Measurements from ENCODE around the gene TXNRD2. TPM values are rescaled to one million over a fixed set of nuclear protein-coding genes. Genes with fewer than 3 reads are reported as not detected.

TXNRD2 gene
- polyA plus RNA-seq, 1 donor from 2014 or later: 4.1 TPM

DNA sequence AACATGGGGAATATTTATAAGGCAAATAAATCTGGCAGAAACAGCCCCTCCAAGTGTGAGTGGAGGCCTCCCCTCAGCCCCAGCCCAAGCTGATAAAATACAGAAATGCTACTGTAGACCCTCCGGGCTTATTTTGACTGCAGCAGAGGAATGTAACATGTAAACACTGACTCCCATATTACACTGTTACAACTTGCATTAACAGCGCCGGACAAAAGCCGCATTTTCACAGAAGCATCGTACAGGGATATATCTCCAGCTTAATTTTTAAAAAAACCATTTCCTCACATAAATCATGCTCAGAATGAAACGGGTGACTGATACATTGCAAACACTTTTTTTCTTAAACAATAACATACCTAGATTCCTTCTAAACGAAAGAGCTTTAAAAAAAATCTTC lies 36.7 kb downstream of the TXNRD2 start:
- Histone ChIP-seq H3K27me3 (ENCODE audit: insufficient read depth, low read depth, low read length) (no peaks in the 10 kb centered on the region), H3K79me2 (replicated peaks; ENCODE audit: insufficient read depth, low read length) (no peaks in the 10 kb centered on the region)

DNA sequence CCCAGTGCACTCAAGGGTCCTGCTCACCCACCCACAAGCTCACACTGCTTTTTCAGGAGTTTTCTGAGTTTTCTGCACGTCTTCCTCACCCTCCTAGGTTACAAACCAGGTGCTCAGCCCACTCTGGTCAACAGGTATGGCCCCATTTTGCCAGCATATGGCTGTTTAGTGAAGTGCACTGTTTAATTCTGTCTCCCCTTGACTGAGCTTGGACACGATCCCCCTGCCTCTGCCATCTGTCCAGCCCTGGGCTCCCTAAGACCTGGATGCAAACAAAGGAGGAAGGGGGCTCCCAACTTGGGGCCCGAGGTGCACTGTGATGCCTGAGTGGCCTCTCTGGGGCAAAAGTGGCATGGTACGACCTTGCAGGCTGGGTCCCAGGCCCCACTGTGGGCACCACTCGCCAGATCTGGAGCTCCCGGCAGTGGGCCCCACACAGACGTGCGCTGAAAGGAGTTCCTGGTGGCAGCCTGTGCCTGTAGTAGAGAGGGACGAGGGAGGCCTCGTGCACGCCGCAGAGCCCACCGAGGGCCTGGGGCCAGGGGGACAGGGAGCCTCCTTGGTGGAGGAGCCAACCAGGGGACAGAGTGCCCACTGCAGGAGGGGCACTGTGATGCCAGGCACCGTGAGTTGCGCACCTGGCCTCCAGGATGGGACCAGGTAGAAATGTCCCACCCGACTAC lies 37.3 kb downstream of the TXNRD2 start:
- no peaks in the 10 kb centered on the region for H3F3A ChIP-seq (ENCODE audit: insufficient read depth, low read length, poor library complexity, severe bottlenecking)
- H3K27ac ChIP-seq (ENCODE audit: low read length): no peak overlapping the region
- no peaks in the 10 kb centered on the region for H4K20me1 ChIP-seq (ENCODE audit: insufficient read depth)
- no peak overlapping the region for H2AFZ ChIP-seq (ENCODE audit: low read depth, low read length)
- H3K9me2 ChIP-seq (ENCODE audit: insufficient read depth, low read length): no peaks in the 10 kb centered on the region
- H3K9ac ChIP-seq (ENCODE audit: low read length): no peak overlapping the region
- TF ChIP-seq, protein P1, sequence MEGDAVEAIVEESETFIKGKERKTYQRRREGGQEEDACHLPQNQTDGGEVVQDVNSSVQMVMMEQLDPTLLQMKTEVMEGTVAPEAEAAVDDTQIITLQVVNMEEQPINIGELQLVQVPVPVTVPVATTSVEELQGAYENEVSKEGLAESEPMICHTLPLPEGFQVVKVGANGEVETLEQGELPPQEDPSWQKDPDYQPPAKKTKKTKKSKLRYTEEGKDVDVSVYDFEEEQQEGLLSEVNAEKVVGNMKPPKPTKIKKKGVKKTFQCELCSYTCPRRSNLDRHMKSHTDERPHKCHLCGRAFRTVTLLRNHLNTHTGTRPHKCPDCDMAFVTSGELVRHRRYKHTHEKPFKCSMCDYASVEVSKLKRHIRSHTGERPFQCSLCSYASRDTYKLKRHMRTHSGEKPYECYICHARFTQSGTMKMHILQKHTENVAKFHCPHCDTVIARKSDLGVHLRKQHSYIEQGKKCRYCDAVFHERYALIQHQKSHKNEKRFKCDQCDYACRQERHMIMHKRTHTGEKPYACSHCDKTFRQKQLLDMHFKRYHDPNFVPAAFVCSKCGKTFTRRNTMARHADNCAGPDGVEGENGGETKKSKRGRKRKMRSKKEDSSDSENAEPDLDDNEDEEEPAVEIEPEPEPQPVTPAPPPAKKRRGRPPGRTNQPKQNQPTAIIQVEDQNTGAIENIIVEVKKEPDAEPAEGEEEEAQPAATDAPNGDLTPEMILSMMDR (IDR thresholded peaks at IDR 0.05; ENCODE audit: poor library complexity, severe bottlenecking): no peak
- TF ChIP-seq TAF1 (IDR thresholded peaks at IDR 0.05; ENCODE audit: low read depth) (no peak), MXI1 (conservative IDR thresholded peaks at IDR 0.05; ENCODE audit: poor library complexity, severe bottlenecking) (no peak), POLR2AphosphoS5 (IDR thresholded peaks at IDR 0.05) (no peak), SMC3 (conservative IDR thresholded peaks at IDR 0.05; ENCODE audit: poor library complexity) (no peak), EP300 (conservative IDR thresholded peaks at IDR 0.05; ENCODE audit: poor library complexity, severe bottlenecking) (no peak), EZH2 (IDR thresholded peaks at IDR 0.05; ENCODE audit: borderline replicate concordance, insufficient read depth, low read length, poor library complexity, severe bottlenecking) (no peak), RAD21 (conservative IDR thresholded peaks at IDR 0.05) (no peak)
- TF ChIP-seq, protein P2, sequence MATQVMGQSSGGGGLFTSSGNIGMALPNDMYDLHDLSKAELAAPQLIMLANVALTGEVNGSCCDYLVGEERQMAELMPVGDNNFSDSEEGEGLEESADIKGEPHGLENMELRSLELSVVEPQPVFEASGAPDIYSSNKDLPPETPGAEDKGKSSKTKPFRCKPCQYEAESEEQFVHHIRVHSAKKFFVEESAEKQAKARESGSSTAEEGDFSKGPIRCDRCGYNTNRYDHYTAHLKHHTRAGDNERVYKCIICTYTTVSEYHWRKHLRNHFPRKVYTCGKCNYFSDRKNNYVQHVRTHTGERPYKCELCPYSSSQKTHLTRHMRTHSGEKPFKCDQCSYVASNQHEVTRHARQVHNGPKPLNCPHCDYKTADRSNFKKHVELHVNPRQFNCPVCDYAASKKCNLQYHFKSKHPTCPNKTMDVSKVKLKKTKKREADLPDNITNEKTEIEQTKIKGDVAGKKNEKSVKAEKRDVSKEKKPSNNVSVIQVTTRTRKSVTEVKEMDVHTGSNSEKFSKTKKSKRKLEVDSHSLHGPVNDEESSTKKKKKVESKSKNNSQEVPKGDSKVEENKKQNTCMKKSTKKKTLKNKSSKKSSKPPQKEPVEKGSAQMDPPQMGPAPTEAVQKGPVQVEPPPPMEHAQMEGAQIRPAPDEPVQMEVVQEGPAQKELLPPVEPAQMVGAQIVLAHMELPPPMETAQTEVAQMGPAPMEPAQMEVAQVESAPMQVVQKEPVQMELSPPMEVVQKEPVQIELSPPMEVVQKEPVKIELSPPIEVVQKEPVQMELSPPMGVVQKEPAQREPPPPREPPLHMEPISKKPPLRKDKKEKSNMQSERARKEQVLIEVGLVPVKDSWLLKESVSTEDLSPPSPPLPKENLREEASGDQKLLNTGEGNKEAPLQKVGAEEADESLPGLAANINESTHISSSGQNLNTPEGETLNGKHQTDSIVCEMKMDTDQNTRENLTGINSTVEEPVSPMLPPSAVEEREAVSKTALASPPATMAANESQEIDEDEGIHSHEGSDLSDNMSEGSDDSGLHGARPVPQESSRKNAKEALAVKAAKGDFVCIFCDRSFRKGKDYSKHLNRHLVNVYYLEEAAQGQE (IDR thresholded peaks at IDR 0.05; ENCODE audit: borderline replicate concordance): no peak
- H3K27me3 ChIP-seq (ENCODE audit: insufficient read depth, low read depth, low read length): no peaks in the 10 kb centered on the region
- H3K9me3 ChIP-seq (ENCODE audit: low read length): no peaks in the 10 kb centered on the region
- H3K4me2 ChIP-seq (ENCODE audit: low read length): no peak overlapping the region
- no peaks in the 10 kb centered on the region for H3K36me3 ChIP-seq (ENCODE audit: insufficient read depth, low read length)
- H3K79me2 ChIP-seq (replicated peaks; ENCODE audit: insufficient read depth, low read length): no peaks in the 10 kb centered on the region
- no peak overlapping the region for H3K4me3 ChIP-seq (ENCODE audit: low read length)

More for the DNA sequence above, 36.7 kb downstream of the TXNRD2 start:
- Histone ChIP-seq H3K9me3 (ENCODE audit: low read length) (no peaks in the 10 kb centered on the region), H3K9me2 (ENCODE audit: insufficient read depth, low read length) (no peaks in the 10 kb centered on the region), H3K27ac (ENCODE audit: low read length) (no peak overlapping the region), H3K36me3 (ENCODE audit: insufficient read depth, low read length) (no peaks in the 10 kb centered on the region), H3F3A (ENCODE audit: insufficient read depth, low read length, poor library complexity, severe bottlenecking) (no peaks in the 10 kb centered on the region), H2AFZ (ENCODE audit: low read depth, low read length) (no peak overlapping the region), H3K4me3 (ENCODE audit: low read length) (no peak overlapping the region), H4K20me1 (ENCODE audit: insufficient read depth) (no peaks in the 10 kb centered on the region), H3K4me2 (ENCODE audit: low read length) (no peak overlapping the region), H3K9ac (ENCODE audit: low read length) (no peak overlapping the region)
- TF ChIP-seq MXI1 (conservative IDR thresholded peaks at IDR 0.05; ENCODE audit: poor library complexity, severe bottlenecking) (no peak), EZH2 (IDR thresholded peaks at IDR 0.05; ENCODE audit: borderline replicate concordance, insufficient read depth, low read length, poor library complexity, severe bottlenecking) (no peak), TAF1 (IDR thresholded peaks at IDR 0.05; ENCODE audit: low read depth) (no peak), SMC3 (conservative IDR thresholded peaks at IDR 0.05; ENCODE audit: poor library complexity) (no peak), RAD21 (conservative IDR thresholded peaks at IDR 0.05) (no peak), POLR2AphosphoS5 (IDR thresholded peaks at IDR 0.05) (no peak), EP300 (conservative IDR thresholded peaks at IDR 0.05; ENCODE audit: poor library complexity, severe bottlenecking) (no peak)
- TF ChIP-seq, protein P2 (IDR thresholded peaks at IDR 0.05; ENCODE audit: borderline replicate concordance): no peak
- TF ChIP-seq, protein P1 (IDR thresholded peaks at IDR 0.05; ENCODE audit: poor library complexity, severe bottlenecking): no peak
